Ammon's horn (tissue), 1 donor: ENCODE data around the gene AK2.
"Not testable (repeated sequence)": the region's sequence is repeated elsewhere in the genome, so short reads cannot be mapped to it uniquely, and the experiment has no call there.

Experiments
- DNase-seq: peaks from one replicate; pipeline ENCODE4 v3.0.0-alpha.2; 2016; ENCODE audit warnings: low spot score

AK2 gene

DNA sequence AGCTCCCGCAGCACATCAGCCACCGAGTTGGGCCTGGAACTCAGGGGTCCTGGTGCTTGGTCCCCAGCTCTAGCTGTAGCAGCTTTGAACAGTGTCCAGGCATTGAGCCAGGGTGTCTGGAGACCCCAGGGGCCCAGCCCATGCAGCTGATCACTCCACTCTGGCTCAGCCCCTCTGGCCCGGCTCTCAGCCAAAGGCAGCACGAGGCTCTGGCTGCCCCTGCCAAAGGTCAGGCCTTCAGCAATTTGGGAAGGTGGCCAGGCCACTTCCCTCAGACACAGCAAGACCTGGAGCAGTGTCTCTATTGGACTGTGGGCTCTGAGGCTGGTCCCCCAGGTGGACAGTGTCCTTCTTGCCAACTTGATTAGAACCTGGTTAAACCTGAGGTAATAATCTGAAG is 37.7 kb downstream of the AK2 start:
- no peak for DNase-seq

DNA sequence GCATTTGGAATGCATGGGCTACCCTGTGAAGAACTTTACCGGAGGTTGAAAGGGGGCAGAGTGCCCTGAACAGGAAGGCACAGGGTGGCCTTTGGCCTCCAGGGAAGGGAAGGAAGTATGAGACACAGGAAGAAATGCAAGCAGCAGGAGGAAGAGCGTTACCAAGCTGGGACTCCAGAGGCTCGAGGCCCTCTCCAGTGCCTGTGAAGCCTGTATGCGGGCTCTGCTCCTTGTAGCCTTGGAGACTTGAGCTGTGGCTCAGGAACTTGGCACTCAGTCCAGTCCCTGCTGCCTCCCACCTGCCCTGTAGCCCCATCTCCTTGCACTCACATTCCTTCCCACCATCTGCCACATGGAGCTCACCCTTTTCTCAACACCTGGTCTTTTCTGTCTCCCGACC is 38.6 kb downstream of the AK2 start:
- no peak for DNase-seq

DNA sequence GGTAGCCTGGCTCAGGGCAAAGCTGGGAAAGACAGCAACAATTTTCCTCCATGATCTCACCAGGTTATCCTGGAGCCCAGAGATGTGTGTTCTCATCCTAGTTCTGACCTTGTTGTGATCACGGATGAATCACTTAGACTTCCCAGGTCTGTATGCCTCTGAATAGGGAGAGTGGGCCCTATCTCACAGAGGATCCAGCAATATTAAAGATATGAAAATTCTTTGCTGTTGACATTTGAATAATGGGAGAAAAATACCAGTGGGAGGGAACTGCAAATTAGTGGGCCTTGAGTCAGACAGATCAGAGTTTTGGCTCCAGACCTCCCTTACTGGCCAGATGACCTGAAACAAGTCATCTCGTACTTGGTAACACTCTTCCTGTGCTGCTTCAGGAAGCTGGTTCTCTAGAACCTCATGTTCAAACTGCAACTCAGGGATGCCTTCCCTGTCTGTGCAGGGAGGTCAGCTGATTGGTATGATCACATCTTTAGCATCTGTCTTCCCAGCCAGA is 39.2 kb downstream of the AK2 start:
- no peak for DNase-seq

DNA sequence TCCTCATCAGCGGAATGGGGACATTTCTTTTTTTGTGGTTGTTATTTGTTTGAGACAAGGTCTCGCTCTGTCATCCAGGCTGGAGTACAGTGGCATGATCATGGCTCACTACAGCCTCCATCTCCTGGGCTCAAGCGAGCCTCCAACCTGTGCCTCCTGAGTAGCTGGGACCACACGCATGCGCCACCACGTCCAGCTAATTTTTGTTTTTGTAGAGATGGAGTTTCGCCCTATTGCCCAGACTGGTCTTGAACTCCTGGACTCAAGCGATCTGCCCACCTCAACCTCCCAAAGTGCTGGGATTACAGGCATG is 43.4 kb downstream of the AK2 start:
- DNase-seq: not testable (repeated sequence)

DNA sequence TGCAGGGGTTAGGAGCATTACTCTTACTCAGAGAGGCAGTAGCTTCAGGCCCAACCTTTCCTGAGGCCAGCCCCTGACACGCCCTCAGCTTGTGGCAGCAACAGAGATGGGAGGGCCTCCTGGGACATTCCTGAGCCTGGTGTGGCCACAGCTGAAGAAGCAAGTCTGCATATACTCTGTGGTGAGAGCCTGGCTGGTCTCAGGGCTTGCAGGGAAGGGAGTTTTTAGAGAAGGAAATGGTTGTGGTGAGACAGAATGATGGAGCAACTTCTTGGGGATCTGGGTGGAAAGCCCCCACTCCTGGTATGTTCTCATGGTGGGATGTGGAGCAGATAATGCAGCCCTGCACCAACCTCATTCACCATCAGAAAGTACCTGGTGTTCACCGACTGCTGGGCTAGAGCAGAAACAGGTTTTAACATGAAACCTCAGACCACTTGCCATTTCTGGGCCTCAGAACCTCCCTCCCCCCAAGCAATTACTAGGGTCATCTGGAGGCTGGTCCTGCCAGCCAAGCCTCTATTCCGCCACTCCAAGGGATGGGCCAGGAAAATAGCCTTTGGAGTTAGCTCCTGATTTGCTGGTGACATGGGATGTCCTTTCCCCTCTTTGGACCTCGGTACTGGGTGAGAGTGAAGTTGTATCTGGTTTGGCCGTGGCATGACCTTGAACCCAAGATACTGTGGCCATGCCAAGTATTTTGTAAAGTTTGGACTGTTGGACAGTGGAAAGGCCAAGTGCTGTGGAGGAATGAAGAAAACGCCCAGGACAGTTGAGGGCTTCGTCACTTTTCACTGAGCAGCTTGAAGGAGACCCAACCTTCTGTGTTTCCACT is 44.0 kb downstream of the AK2 start:
- peak; percentile 85 for DNase-seq

DNA sequence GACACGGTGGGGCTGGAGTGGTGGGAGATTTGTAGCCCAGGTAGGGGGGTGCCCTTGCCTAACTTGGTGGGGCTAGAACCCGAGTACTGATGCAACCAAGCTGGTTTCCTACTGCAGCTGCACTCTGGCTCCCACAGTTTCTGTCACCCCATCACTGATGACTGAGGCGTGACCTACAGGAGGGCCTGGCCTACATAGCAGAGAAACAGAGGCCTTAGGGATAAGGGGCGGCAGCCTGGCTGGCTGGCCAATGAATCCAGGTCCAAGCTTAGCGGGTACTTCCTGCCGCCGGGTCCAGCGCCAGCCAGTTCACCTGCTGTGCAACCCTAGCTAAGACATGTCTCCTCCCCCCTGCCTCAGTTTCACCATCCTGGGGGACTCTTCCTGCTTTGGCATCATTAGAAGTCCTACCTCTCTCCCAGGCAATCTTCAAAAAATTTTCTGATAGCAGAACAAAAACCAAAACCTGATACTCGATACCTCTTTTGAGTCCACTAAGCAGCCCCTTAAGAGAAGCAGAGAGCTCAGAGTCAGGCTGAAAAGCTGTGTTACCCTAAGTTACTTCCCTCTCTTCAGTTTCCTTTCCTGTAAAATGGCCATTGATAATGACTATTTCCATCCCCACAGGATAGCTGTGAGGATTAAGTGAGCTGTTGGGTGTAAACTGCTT is 44.7 kb downstream of the AK2 start:
- DNase-seq: no peak

DNA sequence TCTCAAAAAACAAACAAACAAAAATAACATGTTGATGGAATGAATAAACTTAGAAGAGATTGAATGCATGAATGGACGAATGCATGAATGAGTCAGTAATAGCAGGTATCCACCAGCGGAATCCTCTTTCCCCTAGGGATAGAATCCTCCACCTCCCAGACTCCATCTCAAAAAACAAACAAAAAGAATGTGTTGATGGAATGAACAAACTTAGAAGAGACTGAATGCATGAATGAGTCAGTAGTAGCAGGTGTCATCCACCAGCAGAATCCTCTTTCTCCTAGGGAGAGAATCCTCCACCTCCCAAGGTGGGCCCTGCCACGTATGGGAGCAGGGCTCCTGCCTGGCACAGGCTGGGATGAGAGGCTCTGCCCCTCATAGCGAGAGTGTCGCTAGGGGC is 45.3 kb downstream of the AK2 start:
- DNase-seq: no peak

DNA sequence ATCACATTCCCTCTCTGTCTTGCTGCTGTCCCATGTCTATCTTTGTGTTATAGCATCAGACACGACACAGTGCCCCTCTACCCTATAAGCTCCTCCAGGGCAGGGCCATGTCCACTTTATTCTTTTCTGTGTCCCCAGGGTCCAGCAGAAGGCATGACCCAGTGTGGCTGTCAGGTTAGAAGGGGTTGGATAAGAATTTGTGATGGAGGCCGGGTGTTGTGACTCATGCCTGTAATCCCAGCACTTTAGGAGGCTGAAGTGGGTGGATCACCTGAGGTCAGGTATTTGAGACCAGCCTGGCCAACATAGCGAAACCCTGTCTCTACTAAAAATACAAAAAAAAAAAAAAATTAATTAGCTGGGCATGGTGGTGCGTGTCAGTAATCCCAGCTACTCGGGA is 45.8 kb downstream of the AK2 start:
- no peak for DNase-seq

DNA sequence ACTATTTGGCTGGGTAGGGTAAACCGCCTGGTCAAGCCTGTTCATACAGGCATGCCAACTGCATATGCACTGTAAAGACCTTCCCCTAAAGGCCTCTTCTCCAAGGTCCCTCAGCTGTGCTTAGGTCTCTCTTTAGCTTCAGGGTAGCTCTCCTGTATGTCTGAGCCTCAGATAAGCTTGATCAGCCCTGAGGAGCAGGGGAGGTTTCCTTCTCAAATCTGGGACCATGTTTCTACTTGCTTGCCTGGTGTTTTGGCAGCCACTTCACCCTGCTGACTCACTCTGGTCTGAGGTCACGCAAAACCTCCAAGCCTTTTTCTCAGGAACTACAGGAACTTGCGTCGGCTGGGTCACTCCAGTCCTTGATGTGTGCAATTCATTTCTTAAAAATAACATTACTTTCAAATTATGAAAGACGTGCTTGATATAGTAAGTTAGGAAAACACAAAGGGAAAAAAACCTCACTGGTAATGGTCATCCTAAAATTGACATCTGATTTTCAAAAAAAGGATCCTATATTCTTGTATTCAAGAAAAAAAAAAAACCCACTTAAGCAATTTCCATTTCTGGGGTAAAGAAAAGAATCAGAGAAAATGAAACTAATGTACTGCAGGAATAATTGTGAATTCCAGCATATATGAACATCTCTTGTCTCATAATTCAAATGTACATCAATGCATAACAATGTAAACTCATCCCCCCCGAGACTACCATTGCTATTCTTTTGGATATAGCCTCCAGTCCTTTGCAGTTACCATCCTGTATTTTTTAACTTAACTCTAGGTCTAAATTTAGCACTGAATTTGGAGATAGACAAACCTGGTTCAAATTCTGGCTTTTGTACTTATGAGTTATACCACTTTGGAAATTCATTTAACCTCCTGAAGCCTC is 47.3 kb downstream of the AK2 start:
- peak; percentile 74 for DNase-seq

DNA sequence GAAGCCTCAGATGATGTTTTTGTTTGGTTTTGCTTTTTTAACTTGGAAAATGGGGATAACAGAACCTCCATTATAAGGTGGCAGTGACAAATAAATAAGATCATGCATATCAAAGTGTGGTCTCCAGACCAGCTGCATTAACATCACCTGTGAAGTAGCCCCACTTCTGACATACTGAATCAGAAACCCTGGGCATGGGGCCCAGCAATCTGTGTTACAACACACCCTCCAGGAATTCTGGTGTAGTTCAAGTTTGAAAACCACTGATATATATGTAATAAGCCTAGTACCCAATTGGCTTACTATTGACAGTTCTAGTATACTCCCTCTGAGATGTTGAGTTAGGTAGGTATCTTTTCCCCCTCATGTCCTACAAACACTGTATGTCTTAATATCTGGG is 48.0 kb downstream of the AK2 start:
- DNase-seq: no peak

DNA sequence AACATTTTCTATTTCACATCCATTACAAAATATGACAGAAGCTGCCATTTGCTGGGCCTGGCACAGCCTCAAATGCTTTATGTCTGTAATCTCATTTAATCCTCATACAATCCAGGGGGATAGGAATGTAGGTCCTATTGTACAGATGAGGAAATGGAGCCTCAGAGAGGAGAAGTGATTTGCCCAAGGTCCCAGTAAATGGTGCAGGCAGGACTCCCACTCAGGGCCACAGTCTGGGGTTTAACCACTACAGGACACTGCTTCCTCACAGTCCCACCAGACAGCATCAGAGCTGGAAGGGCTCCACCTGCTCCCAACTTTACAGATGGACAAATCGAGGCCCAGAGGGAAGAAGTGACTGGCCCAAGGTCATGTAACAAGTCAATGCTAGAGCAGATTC is 51.5 kb downstream of the AK2 start:
- no peak for DNase-seq

DNA sequence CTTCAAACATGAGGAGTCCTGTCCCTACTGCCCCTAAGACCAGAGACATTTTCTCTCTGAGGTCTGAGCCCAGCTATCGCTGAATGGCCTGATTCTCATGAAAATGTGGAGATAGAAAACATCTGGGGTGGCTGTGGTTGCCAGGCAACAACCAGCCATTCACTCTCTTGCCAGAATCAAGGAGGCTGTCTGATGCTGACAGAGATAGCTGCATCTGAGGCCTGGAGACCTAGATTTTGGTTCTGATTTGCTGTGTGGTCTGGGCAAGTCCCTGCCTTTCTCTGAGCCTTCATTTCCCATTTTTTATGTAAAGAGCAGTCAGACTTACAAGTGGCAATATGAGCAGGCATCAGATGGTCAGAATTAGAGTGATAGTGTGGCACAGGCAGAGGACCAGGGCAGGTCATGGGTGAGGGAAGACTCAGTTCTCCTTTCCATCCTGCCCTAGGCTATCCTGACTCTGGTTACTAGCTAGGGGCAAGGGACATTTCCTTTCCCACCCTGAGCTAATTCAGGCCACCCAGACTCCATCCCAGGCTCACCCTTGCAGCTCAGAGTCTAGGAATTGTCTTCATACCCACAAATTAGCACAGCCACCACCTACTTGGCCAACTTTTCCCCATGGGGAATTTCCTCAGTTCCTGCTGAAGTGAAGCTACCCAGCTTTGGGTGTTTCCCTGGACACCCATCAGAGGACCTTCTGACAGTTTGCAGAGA is 52.1 kb downstream of the AK2 start:
- DNase-seq: no peak

DNA sequence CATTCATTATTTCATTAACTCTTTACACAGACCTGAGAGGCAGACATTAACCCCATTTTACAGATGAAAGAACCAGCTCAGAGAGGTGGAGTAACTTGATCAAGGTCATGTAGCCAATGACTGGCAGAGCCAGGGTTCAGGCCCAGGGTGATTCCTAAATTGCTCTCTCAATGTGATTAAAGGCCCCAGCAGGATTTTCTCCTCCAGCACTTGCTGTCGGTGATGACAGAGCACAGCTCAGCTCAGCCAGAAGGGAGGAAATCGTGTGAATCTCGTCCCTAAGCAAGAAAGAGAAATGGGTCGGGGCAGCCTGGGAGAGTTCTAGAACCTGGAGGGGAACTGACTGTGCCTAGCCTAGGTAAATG is 52.6 kb downstream of the AK2 start:
- DNase-seq: no peak

DNA sequence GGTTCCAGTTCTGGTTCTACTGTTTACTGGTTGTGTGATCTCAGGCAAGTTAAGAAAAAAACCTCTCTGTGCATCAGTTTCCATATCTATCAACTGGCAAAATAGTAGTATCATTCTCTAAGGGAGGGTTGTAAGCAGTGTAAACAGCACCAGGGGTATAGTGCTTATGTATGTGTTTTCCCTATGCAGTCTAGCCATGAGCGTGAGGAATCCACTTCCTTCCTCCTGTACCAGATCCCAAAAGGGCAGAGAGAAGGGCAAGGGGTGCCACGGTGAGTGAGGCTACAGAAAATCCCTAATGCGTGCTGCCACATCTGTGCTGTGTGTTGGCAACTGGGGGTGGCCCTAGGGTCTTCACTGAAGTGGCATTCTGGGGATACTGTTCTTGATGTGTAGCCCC is 53.7 kb downstream of the AK2 start:
- no peak for DNase-seq

DNA sequence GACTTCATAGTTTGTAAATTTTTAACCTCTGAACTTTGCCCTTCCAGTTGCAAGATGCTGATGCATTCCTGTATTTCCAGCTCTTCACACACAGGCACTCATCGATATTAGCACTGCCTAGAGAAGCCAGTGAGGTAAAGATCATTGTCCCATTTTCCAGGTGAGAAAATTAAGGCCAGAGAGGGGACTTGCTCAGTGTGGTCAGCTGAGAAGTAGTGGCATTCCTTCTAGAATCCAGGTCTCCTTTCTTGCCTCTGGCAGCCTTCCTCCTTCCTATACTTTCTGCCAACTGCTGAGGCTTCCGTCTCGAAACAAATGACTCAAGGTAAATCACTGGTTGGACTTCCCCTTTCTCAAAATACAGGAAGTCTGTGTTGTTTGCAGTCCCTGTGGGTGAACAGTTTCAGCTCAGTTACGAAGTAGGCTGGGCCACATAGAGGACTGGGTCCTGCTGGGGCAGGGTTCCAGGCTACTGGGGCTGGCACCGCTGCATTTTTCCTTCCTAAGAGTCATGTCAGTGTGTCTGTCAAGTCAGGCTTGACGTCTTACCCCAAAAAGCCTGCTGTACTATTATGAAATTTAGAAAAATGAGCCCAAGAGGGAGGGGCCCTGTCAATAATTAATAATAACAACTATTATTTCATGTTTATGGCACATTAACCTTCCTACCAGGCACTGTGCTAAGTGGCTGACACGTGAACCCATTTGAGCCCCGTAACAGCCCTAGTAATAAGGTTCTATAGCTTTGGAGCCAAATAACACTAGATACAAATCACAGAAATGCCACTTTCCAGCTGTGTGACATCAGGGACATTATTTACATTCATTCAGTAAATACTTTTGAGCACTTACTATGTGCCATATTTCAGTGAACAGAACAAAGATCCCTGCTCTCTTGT is 55.4 kb downstream of the AK2 start:
- DNase-seq: peak; percentile 75

DNA sequence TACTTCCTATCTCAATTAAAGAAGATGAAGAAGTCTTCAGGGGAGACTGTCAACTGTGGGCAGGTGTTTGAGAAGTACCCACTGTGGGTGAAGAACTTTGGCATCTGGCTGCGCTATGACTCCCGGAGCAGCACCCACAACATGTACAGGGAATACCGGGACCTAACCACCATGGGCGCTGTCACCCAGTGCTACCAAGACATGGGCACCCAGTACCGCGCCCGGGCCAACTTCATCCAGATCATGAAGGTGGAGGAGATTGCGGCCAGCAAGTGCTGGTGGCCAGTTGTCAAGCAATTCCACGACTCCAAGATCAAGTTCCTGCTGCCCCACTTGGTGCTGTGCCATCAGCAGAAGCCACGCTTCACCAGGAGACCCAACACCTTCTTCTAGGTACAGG is 56.6 kb downstream of the AK2 start:
- no peak for DNase-seq

DNA sequence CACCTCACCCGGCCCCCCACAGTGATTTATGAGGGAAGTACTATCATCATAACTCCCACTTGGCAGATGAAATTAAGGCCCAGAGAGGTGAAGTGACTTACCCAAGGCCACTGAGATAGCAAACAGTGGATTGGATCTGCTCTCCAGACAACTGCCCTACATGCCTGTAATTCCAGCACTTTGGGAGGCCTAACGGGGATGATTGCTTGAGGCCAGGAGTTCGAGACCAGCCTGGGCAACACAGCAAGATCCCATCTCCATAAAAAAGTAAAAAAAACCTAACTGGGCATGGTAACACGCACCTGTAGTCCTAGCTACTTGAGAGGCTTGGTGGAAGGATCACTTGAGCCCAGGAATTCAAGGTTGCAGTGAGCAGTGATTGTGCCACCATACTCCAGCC is 57.8 kb downstream of the AK2 start:
- no peak for DNase-seq

DNA sequence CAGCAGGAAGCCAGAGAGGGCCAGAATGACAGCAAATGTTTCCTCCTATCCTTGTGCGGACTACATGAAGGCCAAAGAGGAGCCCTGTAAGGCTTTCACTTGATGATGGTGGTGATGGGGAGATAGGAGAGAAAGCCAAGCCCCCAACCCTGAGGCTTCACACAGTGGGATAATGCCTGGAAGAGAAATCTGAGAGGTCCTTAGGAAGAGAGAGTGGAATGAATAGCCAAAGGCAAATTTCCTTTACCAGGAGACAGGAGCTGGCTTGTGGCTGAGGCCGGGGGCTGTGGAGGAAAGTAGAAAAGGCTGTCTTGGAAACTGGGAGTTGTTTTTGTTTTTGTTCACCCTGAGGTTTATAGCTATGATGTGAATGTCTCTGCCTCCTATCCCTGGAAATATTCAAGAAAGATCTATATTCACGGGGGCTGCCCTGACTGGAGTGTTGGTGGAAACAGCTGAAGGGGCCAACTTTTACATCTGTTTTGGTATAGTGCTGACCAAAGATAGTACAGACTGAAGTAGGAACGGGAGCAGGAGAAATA is 59.1 kb downstream of the AK2 start:
- no peak for DNase-seq

DNA sequence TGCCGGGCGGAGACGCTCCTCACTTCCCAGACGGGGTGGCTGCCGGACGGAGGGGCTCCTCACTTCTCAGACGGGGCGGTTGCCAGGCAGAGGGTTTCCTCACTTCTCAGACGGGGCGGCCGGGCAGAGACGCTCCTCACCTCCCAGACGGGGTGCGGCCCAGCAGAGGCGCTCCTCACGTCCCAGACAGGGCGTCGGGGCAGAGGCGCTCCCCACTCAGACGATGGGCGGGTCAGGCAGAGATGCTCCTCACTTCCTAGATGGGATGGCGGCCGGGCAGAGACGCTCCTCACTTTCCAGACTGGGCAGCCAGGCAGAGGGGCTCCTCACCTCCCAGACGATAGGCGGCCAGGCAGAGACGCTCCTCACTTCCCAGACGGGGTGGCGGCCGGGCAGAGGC is 61.6 kb downstream of the AK2 start:
- not testable (repeated sequence) for DNase-seq

DNA sequence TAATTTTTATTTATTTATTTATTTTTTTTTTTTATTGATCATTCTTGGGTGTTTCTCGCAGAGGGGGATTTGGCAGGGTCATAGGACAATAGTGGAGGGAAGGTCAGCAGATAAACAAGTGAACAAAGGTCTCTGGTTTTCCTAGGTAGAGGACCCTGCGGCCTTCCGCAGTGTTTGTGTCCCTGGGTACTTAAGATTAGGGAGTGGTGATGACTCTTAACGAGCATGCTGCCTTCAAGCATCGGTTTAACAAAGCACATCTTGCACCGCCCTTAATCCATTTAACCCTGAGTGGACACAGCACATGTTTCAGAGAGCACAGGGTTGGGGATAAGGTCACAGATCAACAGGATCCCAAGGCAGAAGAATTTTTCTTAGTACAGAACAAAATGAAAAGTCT is 63.2 kb downstream of the AK2 start:
- not testable (repeated sequence) for DNase-seq
